ENCODE data around the gene SPECC1. TPM values are rescaled to one million over a fixed set of nuclear protein-coding genes. Genes with fewer than 3 reads are reported as not detected.

The SPECC1 gene
- total and polyA plus RNA-seq, 2 of the 4 experiments (the other 2 are of a cell fraction), result 16.9 to 26.2 TPM

GRCh38 chr17:20077978-20078685 lies 69.0 kb downstream of the SPECC1 start:
- Histone ChIP-seq H4K5ac (ENCODE audit: low read depth, low read length) (no peak overlapping the region), H3K4ac (ENCODE audit: low read depth, low read length) (no peak overlapping the region), H3K23ac (ENCODE audit: low read depth, low read length) (no peak overlapping the region), H4K8ac (ENCODE audit: low read depth in 2 of 2, low read length in 2 of 2) (no peak overlapping the region), H2AFZ (replicated peaks; ENCODE audit: low read length, poor library complexity) (no peak overlapping the region), H2AK5ac (ENCODE audit: low read depth, low read length) (no peak overlapping the region), H3K14ac (replicated peaks; ENCODE audit: low read depth, low read length) (no peak overlapping the region), H2BK5ac (ENCODE audit: low read depth, low read length, poor library complexity, severe bottlenecking) (no peak overlapping the region), H3K27me3 (ENCODE audit: control insufficient read depth, insufficient read depth, low read length) (peaks cover 26% of the 10 kb centered on the region), H2BK20ac (ENCODE audit: low read depth, low read length) (no peak overlapping the region), H3K79me1 (ENCODE audit: low read depth in 1 of 2, low read length in 2 of 2) (no peaks in the 10 kb centered on the region), H3K9me1 (ENCODE audit: insufficient read depth, low read length) (no peaks in the 10 kb centered on the region), H3K27ac (ENCODE audit: insufficient read depth, low read length) (no peak overlapping the region), H3K18ac (ENCODE audit: low read depth, low read length) (no peak overlapping the region), H3K9me3 (ENCODE audit: control insufficient read depth, insufficient read depth, low read length) (no peaks in the 10 kb centered on the region; the same call in 1 of the 2 replicates), H2BK120ac (ENCODE audit: low read depth, low read length) (no peak overlapping the region), H3K4me1 (ENCODE audit: control insufficient read depth, insufficient read depth, low read length) (peaks cover 2% of the 10 kb centered on the region; the same call in 1 of the 2 replicates), H3K56ac (ENCODE audit: extremely low read depth, insufficient read depth, low read length) (no peak overlapping the region), H3K4me2 (ENCODE audit: low read depth, low read length) (no peak overlapping the region), H4K20me1 (ENCODE audit: insufficient read depth, low read length) (no peaks in the 10 kb centered on the region), H4K91ac (ENCODE audit: insufficient read depth, low read depth, low read length) (no peak overlapping the region), H2BK15ac (ENCODE audit: low read depth, low read length) (no peak overlapping the region), H2AK9ac (replicated peaks; ENCODE audit: low read depth, low read length, poor library complexity) (no peak overlapping the region), H3K36me3 (ENCODE audit: control insufficient read depth, insufficient read depth, low read length) (no peaks in the 10 kb centered on the region), H3K9ac (ENCODE audit: low read depth, low read length) (no peak overlapping the region), H3K4me3 (ENCODE audit: insufficient read depth, low read depth, low read length) (no peak overlapping the region)
- TF ChIP-seq MXI1 (IDR thresholded peaks at IDR 0.05; ENCODE audit: borderline replicate concordance, low read depth, low read length) (no peak), USF2 (IDR thresholded peaks at IDR 0.05; ENCODE audit: low read depth, low read length) (no peak), MAFK (IDR thresholded peaks at IDR 0.05; ENCODE audit: low read depth, low read length) (no peak), RCOR1 (IDR thresholded peaks at IDR 0.05; ENCODE audit: insufficient replicate concordance, low read length) (no peak), CEBPB (IDR thresholded peaks at IDR 0.05; ENCODE audit: low read depth, low read length) (no peak)
- dilution Hi-C loops (cut with HindIII; ENCODE audit: low sequenced_read_pairs, unreplicated experiment), result no loop called here
- ChIA-PET POLR2A (ENCODE audit: unreplicated experiment) (no interaction called here), CTCF (interaction anchor here (1.1 kb wide), 1 partner anchor 84 kb away, joined by 3 read pairs; no protein-coding TSS in a partner anchor)
- WGBS, 2 experiments (ENCODE audit: extremely low coverage in 2 of 2, insufficient read length in 1 of 2), result no CpG with 5 or more reads among the region's 3 CpGs
- no peak for DNase-seq
- no TSS peak for BruUV-seq (replicated peaks)
- in situ Hi-C loops (cut with MboI; ENCODE audit: low sequenced_read_pairs), result no loop called here
- ATAC-seq (ENCODE audit: low read depth), result no peak
- intact Hi-C loops (cut with micrococcal nuclease), result no loop called here

Data from IMR-90 (cell line).